Measurements from ENCODE around the gene MLYCD.

DNA sequence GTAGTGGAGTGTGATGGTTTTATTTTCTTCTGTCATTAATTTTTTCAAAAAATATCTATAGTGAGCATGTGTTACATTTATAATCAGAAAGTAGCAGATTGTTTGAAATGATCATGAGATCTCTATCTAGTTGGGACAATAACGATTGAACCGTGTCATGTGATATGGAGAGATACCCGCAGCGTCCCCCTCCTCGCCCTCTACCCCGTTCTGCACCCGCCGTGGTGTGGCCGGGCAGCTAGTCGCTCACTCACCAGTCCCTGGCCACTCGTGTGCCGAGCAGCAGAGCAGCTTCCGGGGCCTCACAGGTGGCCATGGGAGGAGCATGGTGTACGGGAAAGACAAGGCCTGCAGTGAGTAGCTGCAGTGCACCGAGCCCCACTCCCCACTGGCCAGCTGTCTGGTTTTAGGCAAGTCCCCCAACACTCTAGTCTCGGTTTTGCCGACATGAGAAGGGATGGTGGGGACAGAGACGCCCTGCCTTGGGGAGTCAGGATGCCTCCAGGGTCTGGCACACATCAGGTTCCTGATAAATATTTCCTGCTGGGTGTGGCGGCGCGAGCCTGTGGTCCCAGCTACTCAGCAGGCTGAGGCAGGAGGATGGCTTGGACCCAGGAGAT, 15.3 kb downstream of the MLYCD start:
- TF ChIP-seq, protein P1, sequence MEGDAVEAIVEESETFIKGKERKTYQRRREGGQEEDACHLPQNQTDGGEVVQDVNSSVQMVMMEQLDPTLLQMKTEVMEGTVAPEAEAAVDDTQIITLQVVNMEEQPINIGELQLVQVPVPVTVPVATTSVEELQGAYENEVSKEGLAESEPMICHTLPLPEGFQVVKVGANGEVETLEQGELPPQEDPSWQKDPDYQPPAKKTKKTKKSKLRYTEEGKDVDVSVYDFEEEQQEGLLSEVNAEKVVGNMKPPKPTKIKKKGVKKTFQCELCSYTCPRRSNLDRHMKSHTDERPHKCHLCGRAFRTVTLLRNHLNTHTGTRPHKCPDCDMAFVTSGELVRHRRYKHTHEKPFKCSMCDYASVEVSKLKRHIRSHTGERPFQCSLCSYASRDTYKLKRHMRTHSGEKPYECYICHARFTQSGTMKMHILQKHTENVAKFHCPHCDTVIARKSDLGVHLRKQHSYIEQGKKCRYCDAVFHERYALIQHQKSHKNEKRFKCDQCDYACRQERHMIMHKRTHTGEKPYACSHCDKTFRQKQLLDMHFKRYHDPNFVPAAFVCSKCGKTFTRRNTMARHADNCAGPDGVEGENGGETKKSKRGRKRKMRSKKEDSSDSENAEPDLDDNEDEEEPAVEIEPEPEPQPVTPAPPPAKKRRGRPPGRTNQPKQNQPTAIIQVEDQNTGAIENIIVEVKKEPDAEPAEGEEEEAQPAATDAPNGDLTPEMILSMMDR (IDR thresholded peaks at IDR 0.05) = no peak
- TF ChIP-seq POLR2A (IDR thresholded peaks at IDR 0.05; ENCODE audit: low read depth) (no peak), EP300 (IDR thresholded peaks at IDR 0.05) (no peak), POLR2AphosphoS5 (IDR thresholded peaks at IDR 0.05) (no peak)

All from esophagus muscularis mucosa (tissue), 4 donors.